ENCODE results near the gene SRMS. TPM values are rescaled to one million over a fixed set of nuclear protein-coding genes. Genes with fewer than 3 reads are reported as not detected.

The SRMS gene
- total RNA-seq, 1 donor from 2014 or later: not detected

DNA sequence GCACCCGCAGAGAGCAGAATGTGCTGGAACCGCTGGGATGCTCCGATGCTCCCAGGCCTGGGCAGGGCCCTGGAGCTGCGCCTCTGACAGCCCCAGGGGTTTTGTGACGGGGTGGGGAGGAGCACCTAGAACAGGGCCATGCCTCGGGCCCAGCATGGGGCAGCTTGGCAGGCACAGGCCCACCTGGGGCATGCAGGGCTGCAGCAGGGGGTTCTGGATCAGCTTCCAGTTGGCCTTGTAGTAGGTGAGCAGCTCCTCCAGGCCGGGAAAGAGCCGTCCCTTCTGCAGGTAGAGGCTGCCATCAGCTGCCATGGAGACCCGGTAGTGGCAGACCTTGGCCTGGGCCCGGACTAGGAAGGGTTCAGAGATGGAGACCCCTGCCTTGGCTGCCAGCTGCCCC is 4.4 kb downstream of the SRMS start:
- intact Hi-C loops (cut with DNase I): no loop called here
- peaks cover 8% of the 10 kb centered on the region for H3K4me1 ChIP-seq
- ATAC-seq (no peak), DNase-seq (no peak)
- peaks cover 19% of the 10 kb centered on the region for H3K27me3 ChIP-seq
- H3K36me3 ChIP-seq: no peaks in the 10 kb centered on the region
- no peak overlapping the region for H3K27ac ChIP-seq
- H3K4me3 ChIP-seq: no peak overlapping the region
- TF ChIP-seq, protein P1, sequence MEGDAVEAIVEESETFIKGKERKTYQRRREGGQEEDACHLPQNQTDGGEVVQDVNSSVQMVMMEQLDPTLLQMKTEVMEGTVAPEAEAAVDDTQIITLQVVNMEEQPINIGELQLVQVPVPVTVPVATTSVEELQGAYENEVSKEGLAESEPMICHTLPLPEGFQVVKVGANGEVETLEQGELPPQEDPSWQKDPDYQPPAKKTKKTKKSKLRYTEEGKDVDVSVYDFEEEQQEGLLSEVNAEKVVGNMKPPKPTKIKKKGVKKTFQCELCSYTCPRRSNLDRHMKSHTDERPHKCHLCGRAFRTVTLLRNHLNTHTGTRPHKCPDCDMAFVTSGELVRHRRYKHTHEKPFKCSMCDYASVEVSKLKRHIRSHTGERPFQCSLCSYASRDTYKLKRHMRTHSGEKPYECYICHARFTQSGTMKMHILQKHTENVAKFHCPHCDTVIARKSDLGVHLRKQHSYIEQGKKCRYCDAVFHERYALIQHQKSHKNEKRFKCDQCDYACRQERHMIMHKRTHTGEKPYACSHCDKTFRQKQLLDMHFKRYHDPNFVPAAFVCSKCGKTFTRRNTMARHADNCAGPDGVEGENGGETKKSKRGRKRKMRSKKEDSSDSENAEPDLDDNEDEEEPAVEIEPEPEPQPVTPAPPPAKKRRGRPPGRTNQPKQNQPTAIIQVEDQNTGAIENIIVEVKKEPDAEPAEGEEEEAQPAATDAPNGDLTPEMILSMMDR (IDR thresholded peaks at IDR 0.05): no peak
- H3K9me3 ChIP-seq: no peaks in the 10 kb centered on the region

DNA sequence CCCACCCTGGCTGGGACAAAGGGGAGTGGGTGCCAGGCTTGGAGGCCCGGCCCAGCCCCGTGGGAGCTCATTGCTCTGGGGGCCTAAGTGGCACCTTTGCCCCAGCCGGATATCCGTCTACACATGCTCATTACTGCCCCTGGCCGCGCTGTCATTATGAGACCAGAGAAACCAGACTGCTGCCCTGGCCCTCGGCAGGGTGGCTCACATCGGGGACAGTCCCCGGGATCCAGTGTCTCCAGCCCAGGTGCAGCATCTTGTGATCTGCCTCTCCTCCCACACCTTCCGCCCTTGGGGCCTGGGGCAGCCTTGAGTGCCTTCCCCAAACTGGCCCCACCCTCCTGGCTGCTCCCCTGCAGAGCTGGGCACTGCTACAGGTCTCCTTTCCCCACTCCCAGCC is 4.9 kb downstream of the SRMS start:
- no peak overlapping the region for H3K27ac ChIP-seq
- DNase-seq (no peak), ATAC-seq (no peak)
- TF ChIP-seq, protein P1 (IDR thresholded peaks at IDR 0.05): no peak
- H3K27me3 ChIP-seq: peaks cover 15% of the 10 kb centered on the region
- no peaks in the 10 kb centered on the region for H3K36me3 ChIP-seq
- H3K9me3 ChIP-seq: no peaks in the 10 kb centered on the region
- intact Hi-C loops (cut with DNase I): no loop called here
- H3K4me1 ChIP-seq: peaks cover 12% of the 10 kb centered on the region
- no peak overlapping the region for H3K4me3 ChIP-seq

DNA sequence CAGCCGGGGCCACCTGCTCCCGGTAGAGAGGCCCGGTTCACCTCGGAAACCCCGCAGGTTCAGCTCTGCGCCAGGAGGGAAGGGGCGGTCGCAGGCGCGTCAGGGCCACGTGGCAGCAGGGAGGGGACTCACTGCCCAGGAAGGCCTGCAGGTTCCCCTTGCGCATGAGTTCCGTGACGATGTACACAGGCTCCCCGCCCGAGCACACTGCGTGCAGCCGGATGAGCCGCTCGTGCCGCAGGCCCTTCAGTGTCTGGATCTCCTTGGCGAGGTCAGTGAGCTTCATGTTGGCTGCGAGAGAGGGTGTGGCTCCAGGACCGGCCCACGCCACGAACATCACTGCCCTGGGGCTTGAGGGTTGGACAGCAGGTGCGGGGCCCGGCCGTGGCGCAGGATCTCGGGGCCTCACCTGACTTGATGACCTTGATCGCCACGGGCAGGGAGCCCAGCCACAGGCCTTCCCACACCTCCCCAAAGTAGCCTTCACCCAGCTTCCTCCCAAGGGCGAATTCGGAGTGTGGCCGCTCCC is 5.5 kb downstream of the SRMS start:
- Histone ChIP-seq H3K4me3 (no peak overlapping the region), H3K4me1 (peaks cover 13% of the 10 kb centered on the region), H3K9me3 (no peaks in the 10 kb centered on the region), H3K27me3 (peaks cover 9% of the 10 kb centered on the region), H3K27ac (no peak overlapping the region), H3K36me3 (no peaks in the 10 kb centered on the region)
- intact Hi-C loops (cut with DNase I): no loop called here
- TF ChIP-seq, protein P1 (IDR thresholded peaks at IDR 0.05): no peak
- DNase-seq: no peak
- no peak for ATAC-seq

DNA sequence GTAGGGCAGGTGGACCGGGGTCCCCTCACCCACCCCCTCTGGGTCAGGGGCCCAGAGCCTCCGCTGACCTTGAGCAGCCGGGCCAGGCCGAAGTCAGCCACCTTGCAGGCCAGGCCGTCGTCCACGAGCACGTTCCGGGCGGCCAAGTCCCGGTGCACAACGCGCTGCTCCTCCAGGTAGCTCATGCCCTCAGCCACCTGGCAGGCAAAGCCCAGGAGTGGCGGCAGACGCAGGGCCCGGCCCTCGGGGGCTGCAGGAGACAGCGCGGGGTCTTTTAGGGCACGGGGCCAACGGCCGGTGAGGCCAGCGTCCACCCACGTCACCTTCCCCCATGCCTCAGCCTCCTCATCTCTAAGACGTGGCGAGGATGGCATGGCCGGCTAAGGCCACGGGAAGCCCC is 6.2 kb downstream of the SRMS start:
- Histone ChIP-seq H3K4me3 (no peak overlapping the region), H3K27me3 (peaks cover 4% of the 10 kb centered on the region), H3K4me1 (peaks cover 18% of the 10 kb centered on the region), H3K27ac (no peak overlapping the region), H3K36me3 (no peaks in the 10 kb centered on the region), H3K9me3 (no peaks in the 10 kb centered on the region)
- DNase-seq (no peak), ATAC-seq (no peak)
- intact Hi-C loops (cut with DNase I): no loop called here
- TF ChIP-seq, protein P1 (IDR thresholded peaks at IDR 0.05): no peak

DNA sequence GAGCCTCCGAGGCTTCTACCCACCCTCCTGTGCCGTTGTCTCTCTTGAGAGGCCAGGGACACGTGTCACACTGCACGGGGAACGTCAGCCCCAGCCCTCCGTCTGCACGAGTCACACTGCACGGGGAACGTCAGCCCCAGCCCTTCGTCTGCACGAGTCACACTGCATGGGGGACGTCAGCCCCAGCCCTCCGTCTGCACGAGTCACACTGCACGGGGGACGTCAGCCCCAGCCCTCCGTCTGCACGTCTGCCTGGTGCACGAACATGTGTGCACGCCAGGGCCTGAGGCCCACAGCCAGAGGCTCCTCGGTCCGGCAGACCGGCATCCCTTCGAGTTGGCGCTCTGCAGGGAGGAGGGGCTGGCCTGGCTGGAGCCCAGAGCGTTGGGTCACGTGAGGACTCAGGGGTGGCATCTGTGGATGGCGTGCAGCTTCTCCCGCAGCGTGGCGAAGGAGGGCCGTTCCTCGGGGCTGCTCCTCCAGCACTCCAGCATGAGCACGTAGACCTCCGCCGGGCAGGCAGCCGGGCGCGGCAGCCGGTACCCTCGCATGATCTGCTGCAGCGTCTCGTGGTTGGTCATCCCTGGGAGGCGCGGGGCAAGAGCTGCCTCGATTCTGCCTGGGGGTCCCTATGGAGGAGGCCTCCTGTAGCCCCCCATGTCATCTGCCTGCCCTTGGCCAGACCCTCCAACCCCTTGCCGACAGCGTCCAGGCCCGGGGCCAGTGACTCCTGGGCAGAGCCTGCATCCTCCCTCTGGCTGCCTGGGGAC is 6.9 kb downstream of the SRMS start:
- TF ChIP-seq, protein P1 (IDR thresholded peaks at IDR 0.05): no peak
- no peaks in the 10 kb centered on the region for H3K9me3 ChIP-seq
- ATAC-seq (no peak), DNase-seq (no peak)
- H3K27ac ChIP-seq: no peak overlapping the region
- H3K36me3 ChIP-seq: no peaks in the 10 kb centered on the region
- H3K27me3 ChIP-seq: peaks cover 4% of the 10 kb centered on the region
- intact Hi-C loops (cut with DNase I): no loop called here
- no peak overlapping the region for H3K4me3 ChIP-seq
- peaks cover 20% of the 10 kb centered on the region for H3K4me1 ChIP-seq
